NCI-H524 treated with DMSO at 0.1 percent for 48 hours (cell line): ENCODE results near the gene P2RY12.

ENCODE experiments used
- DNase-seq: peaks from one replicate; lab custom pipeline; 2025; lab: John Stamatoyannopoulos, UW

P2RY12 gene

DNA sequence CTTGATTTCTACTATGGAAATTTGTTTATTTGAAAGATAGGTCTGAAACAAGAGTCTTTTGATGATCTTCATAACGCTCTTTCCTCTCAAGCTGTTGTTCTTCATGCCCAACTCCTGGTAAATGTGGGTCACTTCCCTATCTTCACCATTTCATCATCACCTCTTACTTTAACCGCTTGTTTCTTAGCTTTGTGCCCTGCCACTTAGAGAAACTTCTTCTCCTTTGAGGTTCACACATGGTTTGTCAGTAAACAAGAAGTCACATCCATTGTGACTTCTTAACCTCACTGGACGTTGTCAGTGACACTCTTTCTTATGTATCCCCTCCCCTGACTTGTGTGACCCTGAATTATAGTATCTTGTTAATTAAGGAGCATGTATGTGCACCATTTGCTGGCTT lies 38.3 kb downstream of the P2RY12 start:
- DNase-seq, result no peak

DNA sequence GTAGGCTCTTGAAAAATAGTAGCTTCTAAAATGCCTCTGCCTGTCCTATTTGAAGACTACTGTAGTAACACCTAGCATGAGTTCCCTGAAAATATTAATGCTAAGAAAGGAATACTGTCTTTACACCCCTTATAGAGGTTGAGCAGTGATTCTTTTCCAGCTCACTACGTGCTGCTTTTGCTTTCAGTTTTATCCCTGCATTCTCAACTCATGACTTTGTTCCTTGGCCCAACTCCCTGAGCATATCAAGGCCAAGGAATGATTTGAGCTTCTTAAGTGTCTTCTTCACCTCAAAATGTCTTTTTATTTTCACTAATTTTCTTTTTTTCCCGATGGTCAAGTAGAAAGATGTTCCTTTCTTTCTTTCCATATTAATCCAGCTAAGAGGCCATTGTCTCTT lies 38.7 kb downstream of the P2RY12 start:
- DNase-seq, result no peak

DNA sequence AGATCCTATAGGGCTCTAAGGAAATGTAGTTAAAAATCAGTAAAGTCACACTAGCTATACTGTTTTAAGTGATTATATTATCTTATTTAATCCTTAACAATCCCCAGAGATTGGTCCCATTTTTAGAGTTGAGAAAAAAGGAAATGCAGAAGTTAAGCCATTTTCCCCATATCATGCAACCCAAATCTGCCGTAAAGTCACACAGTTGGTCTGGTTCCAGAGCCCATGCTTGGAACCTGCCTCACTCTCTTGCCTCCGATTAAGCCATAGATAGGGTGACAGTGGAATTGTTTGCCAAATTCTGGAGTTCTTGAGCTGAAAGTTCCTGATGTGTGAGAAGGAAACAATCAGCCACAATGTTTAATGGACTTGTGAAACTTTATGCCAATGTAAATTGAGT lies 52.9 kb downstream of the P2RY12 start:
- no peak for DNase-seq

GRCh38 chr3:151330899-151331298 lies 53.7 kb downstream of the P2RY12 start:
- DNase-seq, result no peak

GRCh38 chr3:151330379-151330778 lies 54.2 kb downstream of the P2RY12 start:
- DNase-seq, result no peak

GRCh38 chr3:151329363-151329762 lies 55.2 kb downstream of the P2RY12 start, which contains the start of gene P2RY13:
TSS of gene P2RY13 (minus strand) at chr3:151329549. CDS start at chr3:151329528, 21 bp downstream.
- DNase-seq, result no peak

- no peak for DNase-seq
These were observed 56.1 kb downstream of the P2RY12 start for GRCh38 chr3:151328298-151328995.

DNA sequence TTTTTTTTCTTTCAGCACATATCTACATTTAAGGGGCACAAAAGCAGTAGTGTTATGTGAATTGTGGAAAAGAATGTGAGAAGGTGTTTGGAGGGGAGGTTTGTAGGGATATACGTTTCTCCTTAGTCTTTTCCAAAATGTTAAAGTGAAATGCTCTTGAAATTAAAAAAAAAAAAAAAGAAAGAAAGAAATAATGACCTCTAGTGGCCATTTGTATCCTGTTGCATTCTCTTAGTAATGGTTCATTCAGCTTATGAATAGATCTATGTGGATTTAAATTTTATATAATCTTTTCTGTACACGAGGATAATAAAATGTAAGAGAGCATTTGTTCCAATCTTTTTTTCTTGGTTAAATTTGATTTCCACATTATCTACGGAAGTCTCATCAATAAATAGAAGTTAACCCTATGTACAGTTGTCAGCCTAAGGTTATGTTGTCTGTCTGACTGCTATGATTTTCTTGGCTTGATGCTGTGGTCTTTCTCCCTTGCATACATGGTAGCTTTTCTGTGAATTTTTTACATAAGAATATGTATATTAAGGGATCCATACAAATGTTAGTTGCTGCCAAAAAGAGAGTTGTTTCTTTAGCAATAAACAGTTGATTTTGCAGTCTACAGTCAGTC lies 56.9 kb downstream of the P2RY12 start:
- DNase-seq, result no peak

- DNase-seq, result no peak
These were observed 62.0 kb downstream of the P2RY12 start for GRCh38 chr3:151322511-151322910.

GRCh38 chr3:151321526-151321925 lies 63.0 kb downstream of the P2RY12 start:
- DNase-seq, result no peak

DNA sequence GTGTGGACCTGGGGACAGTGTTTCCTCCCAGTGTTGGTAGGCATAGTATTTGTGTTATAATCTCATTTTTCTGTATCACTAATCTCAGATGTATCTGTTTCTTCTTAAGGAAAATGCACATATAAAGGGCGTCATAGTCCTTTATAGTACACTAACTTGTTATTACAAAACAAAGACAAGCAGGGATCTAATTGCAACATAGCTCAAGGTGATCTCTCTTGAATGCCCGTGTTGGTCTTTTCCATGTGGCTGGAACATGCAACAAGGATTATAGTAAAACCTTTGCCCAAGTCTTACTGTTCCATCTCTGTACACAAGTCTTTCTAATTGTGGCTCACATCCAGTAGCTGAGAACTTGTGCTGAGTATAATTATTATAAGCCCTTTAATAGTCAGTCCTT lies 64.4 kb downstream of the P2RY12 start:
- DNase-seq, result no peak

DNA sequence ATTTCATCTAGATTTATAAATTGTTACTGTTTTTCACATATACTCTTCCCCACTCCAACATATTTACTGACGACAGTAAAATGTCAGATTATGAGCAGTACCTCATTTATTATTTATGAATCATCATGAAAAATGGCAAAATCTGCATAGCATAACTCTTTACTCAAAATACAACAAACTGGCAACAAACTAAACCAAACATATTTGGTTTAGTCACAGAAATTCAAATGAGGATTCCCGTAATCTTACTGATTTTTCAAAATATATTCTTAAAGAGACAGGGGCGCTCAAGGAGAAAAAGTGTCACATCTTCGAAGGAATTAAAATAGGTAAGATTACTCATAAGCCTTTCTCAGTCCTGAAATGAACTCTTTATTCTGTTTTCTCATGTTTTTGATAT lies 64.9 kb downstream of the P2RY12 start:
- no peak for DNase-seq

GRCh38 chr3:151318991-151319390 lies 65.6 kb downstream of the P2RY12 start:
- no peak for DNase-seq

DNA sequence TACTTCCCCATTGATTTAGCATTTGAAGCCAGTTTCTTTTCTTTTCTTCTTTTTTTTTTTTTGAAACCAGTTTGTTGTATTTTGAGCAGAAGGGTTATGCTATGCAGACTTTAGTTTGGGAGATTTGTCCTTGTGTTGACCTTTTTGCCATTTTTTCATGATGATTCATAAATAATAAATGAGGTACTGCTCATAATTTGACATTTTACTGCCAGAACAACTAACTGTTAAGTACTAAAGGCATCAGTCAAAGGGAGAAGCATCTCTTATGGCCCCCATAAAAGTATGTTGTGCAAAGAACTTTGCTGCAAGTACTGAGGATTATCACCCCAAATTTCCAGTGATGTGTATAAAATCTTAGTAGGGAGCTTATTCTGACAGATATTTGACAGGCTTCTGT lies 66.2 kb downstream of the P2RY12 start:
- DNase-seq, result no peak

DNA sequence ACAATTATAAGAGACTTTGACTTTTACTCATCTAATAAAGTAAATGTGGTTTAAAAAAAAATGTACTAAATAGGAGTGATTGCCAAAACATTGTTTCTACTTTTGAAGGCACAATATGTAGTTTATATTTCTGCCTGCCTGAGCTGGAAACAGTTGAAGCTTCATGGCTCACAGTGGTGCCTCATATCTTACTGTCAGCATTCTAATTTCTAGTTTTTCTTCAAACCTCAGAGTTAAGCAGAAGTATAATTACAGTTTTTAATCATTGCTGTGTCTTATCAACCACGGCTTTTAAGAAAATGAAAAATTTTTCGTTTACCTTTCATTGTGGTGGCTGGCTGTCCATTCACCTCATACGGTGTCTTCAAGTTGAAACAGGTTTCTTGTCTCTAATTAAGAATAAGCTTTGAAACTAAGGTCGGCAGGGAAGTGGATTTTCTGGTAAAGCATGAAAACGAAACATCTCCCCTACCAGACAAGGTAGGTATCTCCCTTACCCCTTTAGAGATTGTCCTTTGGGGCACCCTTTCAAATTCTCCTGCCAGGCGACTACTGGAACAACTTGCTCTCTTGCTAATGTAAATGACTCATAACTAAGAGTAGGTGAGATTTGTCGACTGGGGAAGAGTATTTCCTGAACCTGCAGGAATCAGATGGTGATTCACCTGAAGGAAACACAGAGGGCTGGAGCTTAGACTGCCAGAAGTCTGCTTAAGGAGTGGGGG lies 68.1 kb downstream of the P2RY12 start, which contains the start of gene GPR87:
Gene GPR87 (minus strand): TSS at position 554 of the 725 bp plus-strand sequence. CDS start 16,720 bp downstream, outside the sequence.
- DNase-seq, result no peak

DNA sequence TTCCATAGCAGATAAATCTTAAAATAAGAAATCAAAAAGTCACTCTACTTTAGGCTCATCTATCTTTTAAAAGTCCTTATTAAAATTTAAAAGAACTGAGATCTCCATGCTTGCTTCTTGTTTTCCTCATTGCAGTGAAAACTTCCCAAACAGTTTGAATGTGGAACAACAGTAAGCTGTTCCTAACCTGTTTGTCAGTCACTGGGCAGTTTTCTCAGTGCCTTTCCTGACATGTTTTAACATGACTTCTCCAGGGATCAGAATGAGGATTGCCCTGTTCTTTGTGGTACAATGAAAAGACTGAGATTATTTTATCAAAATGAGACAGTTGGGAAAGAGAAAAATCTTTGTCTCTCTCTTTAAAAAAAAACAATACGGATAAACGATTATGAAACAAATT lies 68.7 kb downstream of the P2RY12 start:
- DNase-seq, result no peak

DNA sequence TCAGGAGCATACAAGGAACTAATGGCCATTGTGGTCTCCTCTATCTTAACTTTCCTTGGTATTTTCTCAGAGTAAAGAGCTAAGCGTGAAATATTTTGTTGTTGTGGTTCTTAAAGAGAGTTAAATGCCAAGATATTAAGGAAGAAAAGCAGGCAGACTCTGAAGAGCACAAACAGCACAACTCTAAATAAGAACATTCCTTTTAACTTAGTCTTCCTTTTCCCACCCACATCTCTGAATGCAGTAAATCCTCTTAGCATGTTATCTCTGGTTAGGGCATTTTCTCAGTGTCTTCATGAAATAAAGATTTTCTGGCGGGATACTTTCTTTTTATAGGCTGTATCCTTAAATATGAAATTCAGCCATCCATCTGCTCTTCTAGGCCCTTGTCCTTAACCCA lies 69.4 kb downstream of the P2RY12 start:
- DNase-seq, result no peak

DNA sequence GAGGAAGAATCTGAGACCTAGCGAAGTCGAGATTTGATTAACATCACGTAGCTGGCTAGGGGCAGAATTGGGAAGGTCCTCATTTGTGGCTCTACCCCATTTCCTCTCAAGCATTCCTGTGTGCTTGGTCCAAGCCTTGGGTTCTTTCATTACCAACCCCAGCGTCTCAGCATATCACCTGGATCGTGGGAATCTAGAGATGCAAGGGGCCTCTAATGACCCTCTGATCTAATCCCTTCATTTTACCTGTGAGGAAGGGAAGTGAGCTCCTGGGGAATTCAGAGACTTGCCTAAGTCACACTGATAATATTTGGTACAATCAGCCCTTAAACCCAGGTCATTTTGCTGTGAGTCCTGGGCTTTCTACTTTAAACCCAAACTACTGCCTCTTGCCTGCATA lies 70.0 kb downstream of the P2RY12 start:
- no peak for DNase-seq

DNA sequence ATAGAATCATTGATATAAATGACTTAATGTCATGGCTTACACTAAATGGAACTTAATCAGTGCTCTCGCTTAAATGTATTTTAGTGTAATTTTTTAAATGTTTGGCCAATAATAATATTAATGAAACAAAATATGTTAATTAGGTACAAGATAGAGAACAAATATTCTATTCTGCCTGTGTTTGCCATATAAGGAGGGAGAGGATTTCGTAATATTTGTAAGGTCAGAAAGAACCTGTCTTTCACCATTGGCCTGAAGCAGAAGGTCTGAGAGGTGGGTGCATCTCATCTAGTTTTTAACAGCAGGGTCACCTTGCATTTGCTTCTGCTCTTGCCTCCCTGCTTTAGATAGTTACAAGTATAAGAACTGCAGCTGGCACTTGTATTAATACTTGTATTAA lies 70.4 kb downstream of the P2RY12 start:
- no peak for DNase-seq

DNA sequence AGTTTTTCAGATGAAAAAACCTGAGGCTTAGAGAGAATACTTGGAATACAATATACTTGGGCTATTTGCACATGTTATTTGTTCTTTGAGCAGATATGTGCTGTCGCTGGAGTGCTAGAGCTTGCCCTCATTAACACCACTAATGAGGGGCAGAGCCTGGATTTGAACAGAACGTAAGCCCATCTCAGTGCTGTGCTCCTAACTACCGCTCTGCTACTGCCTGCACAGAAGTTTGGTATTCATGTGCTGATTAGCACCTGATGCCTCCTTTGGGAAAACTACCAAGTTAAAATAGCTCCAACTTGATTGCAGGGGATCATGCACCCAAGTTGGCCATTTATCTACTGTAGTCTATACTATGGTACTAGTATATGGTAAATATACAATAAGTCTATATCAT lies 71.6 kb downstream of the P2RY12 start:
- DNase-seq, result no peak

DNA sequence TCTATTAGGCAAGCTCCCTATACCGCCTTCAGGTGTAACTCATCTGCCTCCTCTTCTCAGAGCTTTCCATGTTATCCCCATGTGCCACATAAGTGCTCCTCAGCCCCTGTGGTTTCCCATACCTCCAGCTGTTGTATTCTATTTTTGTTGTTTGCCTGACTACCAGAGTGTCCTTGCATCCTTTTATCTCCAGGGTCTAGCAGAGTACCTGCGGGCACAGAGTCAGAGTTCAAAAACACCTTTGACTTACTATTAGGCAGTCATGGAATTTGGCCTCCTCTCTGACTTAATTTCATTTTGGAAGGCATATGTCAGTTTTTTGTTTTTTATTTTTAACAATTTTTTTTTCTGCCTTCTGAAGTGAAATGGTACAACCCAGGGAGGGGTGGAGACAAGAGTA lies 75.0 kb downstream of the P2RY12 start:
- no peak for DNase-seq

- no peak for DNase-seq
These were observed 76.7 kb downstream of the P2RY12 start for GRCh38 chr3:151307583-151308488.
